A673 (cell line): ENCODE measurements around the gene FILIP1. TPM values are rescaled to one million over a fixed set of nuclear protein-coding genes. Genes with fewer than 3 reads are reported as not detected.
"Not testable (repeated sequence)": the region's sequence is repeated elsewhere in the genome, so short reads cannot be mapped to it uniquely, and the experiment has no call there.

ENCODE experiments used
- BruUV-seq: library from RNA; stranded (reverse); fragments of 400-500 nt; replicated peaks from 2 replicates; lab custom pipeline; 2021; lab: Mats Ljungman, UMichigan
- CTCF ChIA-PET: fragments of 300-600 bp; sonication (Branson Sonifier 250); formaldehyde crosslinking; loops from one replicate; lab custom pipeline; 2022; ENCODE audit warnings: antibody characterized with exemption; lab: Charles Lee
- POLR2A ChIA-PET: fragments of 300-600 bp; sonication (Branson Sonifier 250); formaldehyde crosslinking; loops from one replicate; lab custom pipeline; 2022; ENCODE audit warnings: antibody characterized with exemption; ENCODE audit not compliant: low non-redundant PET; lab: Charles Lee
- DNase-seq: peaks from one replicate; pipeline ENCODE4 v3.0.0-alpha.2; 2015; ENCODE audit warnings: low spot score
- H3K27ac ChIP-seq: fragments of 200-600 bp; sonication (generic); 2 replicates; pipeline ENCODE4 v1.5.1; 2016; ENCODE audit warnings: mixed run types, low read depth, mild to moderate bottlenecking, mixed read lengths, antibody characterized with exemption, low read length; ENCODE audit not compliant: poor library complexity, severe bottlenecking
- H3K27me3 ChIP-seq: fragments of 200-600 bp; sonication (generic); replicated peaks from 2 replicates; pipeline ENCODE4 v1.6.1; 2017; ENCODE audit warnings: mixed run types, low read depth, mild to moderate bottlenecking, mixed read lengths, antibody characterized with exemption, low read length; ENCODE audit not compliant: insufficient read depth, poor library complexity
- H3K36me3 ChIP-seq: fragments of 200-600 bp; sonication (generic); 2 replicates; pipeline ENCODE4 v1.6.1; 2016; ENCODE audit warnings: mixed run types, mild to moderate bottlenecking, mixed read lengths, antibody characterized with exemption, low read length; ENCODE audit not compliant: insufficient read depth, poor library complexity, severe bottlenecking
- H3K4me1 ChIP-seq: fragments of 200-600 bp; sonication (generic); 2 replicates; pipeline ENCODE4 v1.6.1; 2017; ENCODE audit warnings: mixed run types, mild to moderate bottlenecking, mixed read lengths, antibody characterized with exemption, low read length; ENCODE audit not compliant: insufficient read depth, poor library complexity, severe bottlenecking
- H3K4me3 ChIP-seq: fragments of 200-600 bp; sonication (generic); 2 replicates; pipeline ENCODE4 v1.5.1; 2016; ENCODE audit warnings: low read depth, mixed run types, mild to moderate bottlenecking, mixed read lengths, low read length; ENCODE audit not compliant: poor library complexity, severe bottlenecking
- H3K9me3 ChIP-seq: fragments of 200-600 bp; sonication (generic); 2 replicates; pipeline ENCODE4 v1.6.1; 2016; ENCODE audit warnings: mixed run types, low read depth, mild to moderate bottlenecking, mixed read lengths, antibody characterized with exemption, low read length; ENCODE audit not compliant: poor library complexity, severe bottlenecking
- CTCF ChIP-seq: fragments of 300-800, 200-600 bp; sonication (generic); conservative IDR thresholded peaks from 2 replicates; pipeline ENCODE4 v1.5.1; 2017; ENCODE audit warnings: low read depth, mild to moderate bottlenecking, antibody characterized with exemption, low read length, moderate library complexity, mixed read lengths
- EZH2 ChIP-seq: fragments of 200-600 bp; sonication (generic); IDR thresholded peaks from 2 replicates; pipeline ENCODE4 v1.6.1; 2017; ENCODE audit warnings: borderline replicate concordance, low read depth, mild to moderate bottlenecking, mixed read lengths, antibody characterized with exemption, low read length; ENCODE audit not compliant: poor library complexity, severe bottlenecking
- intact Hi-C: fragments of 100-400 bp; cut with micrococcal nuclease; formaldehyde crosslinking; loops from one replicate; pipeline ENCODE4 v1.10.0; 2022; ENCODE audit not compliant: unreplicated experiment
- total RNA-seq: library from RNA; stranded (reverse); gene quantifications from 2 replicates; pipeline ENCODE4 v1.2.3, GENCODE V29; 2021

The FILIP1 gene
- total RNA-seq, 1 experiment from 2014 or later, result 0.32 TPM

- no peaks in the 10 kb centered on the region for H3K9me3 ChIP-seq
- H3K27ac ChIP-seq, result no peak overlapping the region
- H3K27me3 ChIP-seq, result no peaks in the 10 kb centered on the region
- no peaks in the 10 kb centered on the region for H3K4me1 ChIP-seq
- ChIA-PET CTCF (no interaction called here), POLR2A (no interaction called here)
- intact Hi-C loops, result no loop called here
- H3K36me3 ChIP-seq, result no peaks in the 10 kb centered on the region
- H3K4me3 ChIP-seq, result no peak overlapping the region
- TF ChIP-seq CTCF (no peak), EZH2 (no peak)
- DNase-seq, result no peak
- BruUV-seq, result no TSS peak
These were observed 48.7 kb downstream of the FILIP1 start for GRCh38 chr6:75444899-75445298.

GRCh38 chr6:75441883-75442282 is 51.7 kb downstream of the FILIP1 start:
- H3K4me1 ChIP-seq, H3K4me3 ChIP-seq, POLR2A ChIA-PET, DNase-seq, intact Hi-C loops, H3K27ac ChIP-seq, CTCF ChIA-PET, H3K9me3 ChIP-seq, BruUV-seq, H3K36me3 ChIP-seq, H3K27me3 ChIP-seq: not testable (repeated sequence)

GRCh38 chr6:75441479-75441878 is 52.1 kb downstream of the FILIP1 start:
- H3K27me3 ChIP-seq, H3K4me3 ChIP-seq, H3K4me1 ChIP-seq, H3K27ac ChIP-seq, DNase-seq, H3K9me3 ChIP-seq, CTCF ChIA-PET, POLR2A ChIA-PET, BruUV-seq, H3K36me3 ChIP-seq, intact Hi-C loops: not testable (repeated sequence)

GRCh38 chr6:75438442-75439116 is 55.0 kb downstream of the FILIP1 start:
- Histone ChIP-seq H3K9me3 (no peaks in the 10 kb centered on the region), H3K4me3 (no peak overlapping the region), H3K27ac (no peak overlapping the region), H3K36me3 (no peaks in the 10 kb centered on the region), H3K27me3 (no peaks in the 10 kb centered on the region), H3K4me1 (no peaks in the 10 kb centered on the region)
- no TSS peak for BruUV-seq
- POLR2A ChIA-PET, result no interaction called here
- intact Hi-C loops, result no loop called here
- no peak for TF ChIP-seq EZH2
- no peak for TF ChIP-seq CTCF
- CTCF ChIA-PET, result no interaction called here
- DNase-seq, result no peak
